Measurements from ENCODE around the gene YLPM1. TPM values are rescaled to one million over a fixed set of nuclear protein-coding genes. Genes with fewer than 3 reads are reported as not detected.

Gene YLPM1
- total RNA-seq, 1 donor from 2014 or later = 90.4 TPM

GRCh38 chr14:74852922-74853530, 89.9 kb downstream of the YLPM1 start:
- Mint-ChIP-seq H3K4me1 (ENCODE audit: unreplicated experiment) (peaks cover 18% of the 10 kb centered on the region), H3K4me3 (no peak overlapping the region), H3K36me3 (no peaks in the 10 kb centered on the region), H3K27me3 (no peaks in the 10 kb centered on the region), H3K9me3 (no peaks in the 10 kb centered on the region), H3K27ac (peak overlapping the region; percentile 12)
- no peak for DNase-seq (ENCODE audit: extremely low spot score, unreplicated experiment)
- TF ChIP-seq CTCF (conservative IDR thresholded peaks at IDR 0.05) = no peak

- Mint-ChIP-seq H3K27me3 (no peaks in the 10 kb centered on the region), H3K9me3 (no peaks in the 10 kb centered on the region), H3K36me3 (no peaks in the 10 kb centered on the region), H3K4me3 (no peak overlapping the region), H3K27ac (peak overlapping the region; percentile 21), H3K4me1 (ENCODE audit: unreplicated experiment) (peaks cover 18% of the 10 kb centered on the region)
- no peak for DNase-seq (ENCODE audit: extremely low spot score, unreplicated experiment)
- no peak for TF ChIP-seq CTCF (conservative IDR thresholded peaks at IDR 0.05)
These were observed 90.5 kb downstream of the YLPM1 start for GRCh38 chr14:74853581-74853980.

- Mint-ChIP-seq H3K4me1 (ENCODE audit: unreplicated experiment) (peaks cover 18% of the 10 kb centered on the region), H3K27me3 (no peaks in the 10 kb centered on the region), H3K27ac (no peak overlapping the region), H3K36me3 (no peaks in the 10 kb centered on the region), H3K4me3 (no peak overlapping the region), H3K9me3 (no peaks in the 10 kb centered on the region)
- no peak for DNase-seq (ENCODE audit: extremely low spot score, unreplicated experiment)
- no peak for TF ChIP-seq CTCF (conservative IDR thresholded peaks at IDR 0.05)
These were observed 91.9 kb downstream of the YLPM1 start for GRCh38 chr14:74855021-74855420.

- Mint-ChIP-seq H3K9me3 (no peaks in the 10 kb centered on the region), H3K27ac (no peak overlapping the region), H3K27me3 (no peaks in the 10 kb centered on the region), H3K36me3 (no peaks in the 10 kb centered on the region), H3K4me1 (ENCODE audit: unreplicated experiment) (peaks cover 18% of the 10 kb centered on the region), H3K4me3 (no peak overlapping the region)
- no peak for DNase-seq (ENCODE audit: extremely low spot score, unreplicated experiment)
- no peak for TF ChIP-seq CTCF (conservative IDR thresholded peaks at IDR 0.05)
These were observed 92.8 kb downstream of the YLPM1 start for GRCh38 chr14:74855945-74856344.

- Mint-ChIP-seq H3K27me3 (no peaks in the 10 kb centered on the region), H3K27ac (no peak overlapping the region), H3K36me3 (no peaks in the 10 kb centered on the region), H3K9me3 (no peaks in the 10 kb centered on the region), H3K4me1 (ENCODE audit: unreplicated experiment) (peaks cover 18% of the 10 kb centered on the region), H3K4me3 (no peak overlapping the region)
- no peak for DNase-seq (ENCODE audit: extremely low spot score, unreplicated experiment)
- TF ChIP-seq CTCF (conservative IDR thresholded peaks at IDR 0.05) = no peak
These were observed 93.2 kb downstream of the YLPM1 start for GRCh38 chr14:74856366-74856765.

GRCh38 chr14:74858022-74858421, 94.9 kb downstream of the YLPM1 start:
- no peaks in the 10 kb centered on the region for H3K9me3 Mint-ChIP-seq
- no peak for DNase-seq (ENCODE audit: extremely low spot score, unreplicated experiment)
- no peak for TF ChIP-seq CTCF (conservative IDR thresholded peaks at IDR 0.05)
- no peak overlapping the region for H3K4me3 Mint-ChIP-seq
- no peaks in the 10 kb centered on the region for H3K27me3 Mint-ChIP-seq
- H3K4me1 Mint-ChIP-seq (ENCODE audit: unreplicated experiment) = peaks cover 14% of the 10 kb centered on the region
- no peak overlapping the region for H3K27ac Mint-ChIP-seq
- H3K36me3 Mint-ChIP-seq = no peaks in the 10 kb centered on the region

All from type B pancreatic cell (in vitro differentiated cells).